ENCODE measurements around the gene SMIM43. TPM values are rescaled to one million over a fixed set of nuclear protein-coding genes. Genes with fewer than 3 reads are reported as not detected.
"Not testable (repeated sequence)": the region's sequence is repeated elsewhere in the genome, so short reads cannot be mapped to it uniquely, and the experiment has no call there.

The SMIM43 gene
- total and polyA plus RNA-seq, 5 donors from 2014 or later = 0.14 to 1.8 (median 0.56) TPM; not detected in 2

GRCh38 chr4:121767166-121767565, 2.2 kb upstream of the SMIM43 start:
- H3K27me3 Mint-ChIP-seq = peaks cover 65% of the 10 kb centered on the region
- Histone ChIP-seq H3K4me3 (ENCODE audit: low read depth, low read length) (no peak overlapping the region), H3K9me3 (ENCODE audit: control insufficient read depth in 2 of 2, low read length in 2 of 2) (no peaks in the 10 kb centered on the region), H3K36me3 (ENCODE audit: control insufficient read depth, insufficient read depth, low read length) (no peaks in the 10 kb centered on the region), H3K27me3 (ENCODE audit: control insufficient read depth, insufficient read depth, low read length) (peaks cover 43% of the 10 kb centered on the region), H3K4me1 (ENCODE audit: control insufficient read depth, insufficient read depth, low read length, poor library complexity, severe bottlenecking) (peaks cover 9% of the 10 kb centered on the region), H3K27ac (ENCODE audit: insufficient read depth, low read length, poor library complexity, severe bottlenecking) (no peak overlapping the region)
- no peak overlapping the region for H3K27ac Mint-ChIP-seq
- peaks cover 0 to 2% (median 0%) of the 10 kb centered on the region in 7 donors for H3K9me3 Mint-ChIP-seq
- peaks cover 0 to 11% (median 5%) of the 10 kb centered on the region in 4 donors for H3K4me1 Mint-ChIP-seq
- no peak overlapping the region for H3K4me3 Mint-ChIP-seq
- no peaks in the 10 kb centered on the region for H3K36me3 Mint-ChIP-seq
- no peak for ATAC-seq (ENCODE audit: low read depth in 2 of 2)
- DNase-seq = no peak

- H3K27me3 ChIP-seq (ENCODE audit: control insufficient read depth, insufficient read depth, low read length) = peaks cover 46% of the 10 kb centered on the region
- H3K4me1 Mint-ChIP-seq = peaks cover 0 to 11% (median 5%) of the 10 kb centered on the region in 4 donors
Measured at GRCh38 chr4:121765971-121766538, 1.1 kb upstream of the SMIM43 start.

DNA sequence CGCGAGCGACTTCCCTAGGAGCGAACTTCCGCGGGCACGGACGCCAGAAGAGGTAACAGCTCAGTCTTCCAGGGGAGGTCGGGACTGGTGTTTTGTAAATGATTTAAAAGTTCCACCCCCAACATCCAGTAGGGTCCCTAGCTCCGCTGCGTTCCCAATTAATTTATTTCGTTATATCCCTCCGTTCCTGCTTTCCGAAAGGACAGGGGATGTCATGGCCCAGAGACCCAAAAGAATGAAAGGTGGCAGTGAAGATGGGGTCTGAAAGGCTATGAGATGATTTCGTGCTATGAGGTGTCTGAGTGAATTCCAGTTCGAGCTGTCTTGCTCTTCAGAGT, 373 bp upstream of the SMIM43 start:
- H3K36me3 ChIP-seq (ENCODE audit: control insufficient read depth, insufficient read depth, low read length) = no peaks in the 10 kb centered on the region
- DNase-seq (no peak), ATAC-seq (ENCODE audit: low read depth in 2 of 2) (no peak)
- H3K27ac ChIP-seq (ENCODE audit: insufficient read depth, low read length, poor library complexity, severe bottlenecking) = no peak overlapping the region
- peaks cover 42% of the 10 kb centered on the region for H3K27me3 ChIP-seq (ENCODE audit: control insufficient read depth, insufficient read depth, low read length)
- Mint-ChIP-seq H3K4me1 (peaks cover 0 to 11% (median 5%) of the 10 kb centered on the region in 4 donors), H3K27ac (no peak overlapping the region), H3K27me3 (peaks cover 71% of the 10 kb centered on the region), H3K4me3 (peak overlapping the region in 3 of 4 donors; percentile 3 to 57 (median 54)), H3K9me3 (peaks cover 0 to 4% (median 0%) of the 10 kb centered on the region in 7 donors), H3K36me3 (no peaks in the 10 kb centered on the region)
- no peak overlapping the region for H3K4me3 ChIP-seq (ENCODE audit: low read depth, low read length)
- no peaks in the 10 kb centered on the region for H3K9me3 ChIP-seq (ENCODE audit: control insufficient read depth in 2 of 2, low read length in 2 of 2)
- peaks cover 9% of the 10 kb centered on the region for H3K4me1 ChIP-seq (ENCODE audit: control insufficient read depth, insufficient read depth, low read length, poor library complexity, severe bottlenecking)

More at GRCh38 chr4:121765971-121766538, 1.1 kb upstream of the SMIM43 start:
- H3K4me3 ChIP-seq (ENCODE audit: low read depth, low read length) = no peak overlapping the region
- peaks cover 67% of the 10 kb centered on the region for H3K27me3 Mint-ChIP-seq
- peaks cover 0 to 2% (median 0%) of the 10 kb centered on the region in 7 donors for H3K9me3 Mint-ChIP-seq
- no peaks in the 10 kb centered on the region for H3K36me3 ChIP-seq (ENCODE audit: control insufficient read depth, insufficient read depth, low read length)
- H3K9me3 ChIP-seq (ENCODE audit: control insufficient read depth in 2 of 2, low read length in 2 of 2) = no peaks in the 10 kb centered on the region
- H3K27ac ChIP-seq (ENCODE audit: insufficient read depth, low read length, poor library complexity, severe bottlenecking) = no peak overlapping the region
- DNase-seq (no peak), ATAC-seq (ENCODE audit: low read depth in 2 of 2) (no peak)
- no peak overlapping the region for H3K27ac Mint-ChIP-seq
- no peaks in the 10 kb centered on the region for H3K36me3 Mint-ChIP-seq
- peaks cover 9% of the 10 kb centered on the region for H3K4me1 ChIP-seq (ENCODE audit: control insufficient read depth, insufficient read depth, low read length, poor library complexity, severe bottlenecking)
- H3K4me3 Mint-ChIP-seq = no peak overlapping the region

GRCh38 chr4:121764303-121764701, 662 bp downstream of the SMIM43 start:
- Mint-ChIP-seq H3K4me1 (peaks cover 0 to 11% (median 5%) of the 10 kb centered on the region in 4 donors), H3K36me3 (no peaks in the 10 kb centered on the region), H3K9me3 (peaks cover 0 to 5% (median 0%) of the 10 kb centered on the region in 7 donors), H3K27me3 (peaks cover 73% of the 10 kb centered on the region), H3K4me3 (peak overlapping the region in 1 of 4 donors; percentile 29), H3K27ac (no peak overlapping the region)
- H3K27me3 ChIP-seq (ENCODE audit: control insufficient read depth, insufficient read depth, low read length) = peaks cover 42% of the 10 kb centered on the region
- H3K4me1 ChIP-seq (ENCODE audit: control insufficient read depth, insufficient read depth, low read length, poor library complexity, severe bottlenecking) = peaks cover 9% of the 10 kb centered on the region
- no peak overlapping the region for H3K4me3 ChIP-seq (ENCODE audit: low read depth, low read length)
- no peaks in the 10 kb centered on the region for H3K36me3 ChIP-seq (ENCODE audit: control insufficient read depth, insufficient read depth, low read length)
- no peaks in the 10 kb centered on the region for H3K9me3 ChIP-seq (ENCODE audit: control insufficient read depth in 2 of 2, low read length in 2 of 2)
- ATAC-seq (ENCODE audit: low read depth in 2 of 2) = no peak
- no peak for DNase-seq
- no peak overlapping the region for H3K27ac ChIP-seq (ENCODE audit: insufficient read depth, low read length, poor library complexity, severe bottlenecking)

GRCh38 chr4:121760205-121760604, 4.8 kb downstream of the SMIM43 start:
- Mint-ChIP-seq H3K4me3 (no peak overlapping the region), H3K27ac (no peak overlapping the region), H3K9me3 (peaks cover 0 to 6% (median 2%) of the 10 kb centered on the region in 7 donors), H3K4me1 (peaks cover 0 to 14% (median 5%) of the 10 kb centered on the region in 4 donors), H3K36me3 (no peaks in the 10 kb centered on the region), H3K27me3 (peaks cover 56% of the 10 kb centered on the region)
- Histone ChIP-seq H3K4me1 (ENCODE audit: control insufficient read depth, insufficient read depth, low read length, poor library complexity, severe bottlenecking) (peaks cover 7% of the 10 kb centered on the region), H3K4me3 (ENCODE audit: low read depth, low read length) (no peak overlapping the region), H3K27ac (ENCODE audit: insufficient read depth, low read length, poor library complexity, severe bottlenecking) (no peak overlapping the region), H3K36me3 (ENCODE audit: control insufficient read depth, insufficient read depth, low read length) (no peaks in the 10 kb centered on the region), H3K27me3 (ENCODE audit: control insufficient read depth, insufficient read depth, low read length) (peaks cover 38% of the 10 kb centered on the region), H3K9me3 (ENCODE audit: control insufficient read depth in 2 of 2, low read length in 2 of 2) (no peaks in the 10 kb centered on the region)
- no peak for ATAC-seq (ENCODE audit: low read depth in 2 of 2)
- no peak for DNase-seq

- no peak overlapping the region for H3K4me3 ChIP-seq (ENCODE audit: low read depth, low read length)
- no peaks in the 10 kb centered on the region for H3K9me3 ChIP-seq (ENCODE audit: control insufficient read depth in 2 of 2, low read length in 2 of 2)
- no peaks in the 10 kb centered on the region for H3K4me1 ChIP-seq (ENCODE audit: control insufficient read depth, insufficient read depth, low read length, poor library complexity, severe bottlenecking)
- H3K27me3 ChIP-seq (ENCODE audit: control insufficient read depth, insufficient read depth, low read length) = peaks cover 35% of the 10 kb centered on the region
- H3K4me1 Mint-ChIP-seq = peaks cover 0 to 19% (median 2%) of the 10 kb centered on the region in 4 donors
- H3K36me3 ChIP-seq (ENCODE audit: control insufficient read depth, insufficient read depth, low read length) = no peaks in the 10 kb centered on the region
- no peak for DNase-seq
- no peak overlapping the region for H3K27ac ChIP-seq (ENCODE audit: insufficient read depth, low read length, poor library complexity, severe bottlenecking)
- no peak overlapping the region for H3K27ac Mint-ChIP-seq
- ATAC-seq (ENCODE audit: low read depth in 2 of 2) = no peak
- peaks cover 53% of the 10 kb centered on the region for H3K27me3 Mint-ChIP-seq
- H3K9me3 Mint-ChIP-seq = peaks cover 0 to 5% (median 3%) of the 10 kb centered on the region in 7 donors
- no peaks in the 10 kb centered on the region for H3K36me3 Mint-ChIP-seq
- no peak overlapping the region for H3K4me3 Mint-ChIP-seq
Measured at GRCh38 chr4:121758925-121759568, 5.9 kb downstream of the SMIM43 start.

- peaks cover 53% of the 10 kb centered on the region for H3K27me3 Mint-ChIP-seq
- not testable (repeated sequence) for H3K9me3 ChIP-seq (ENCODE audit: control insufficient read depth in 2 of 2, low read length in 2 of 2)
Measured at GRCh38 chr4:121752142-121752541, 12.8 kb downstream of the SMIM43 start.

GRCh38 chr4:121749225-121749624, 15.7 kb downstream of the SMIM43 start:
- Histone ChIP-seq H3K36me3 (ENCODE audit: control insufficient read depth, insufficient read depth, low read length) (no peaks in the 10 kb centered on the region), H3K4me1 (ENCODE audit: control insufficient read depth, insufficient read depth, low read length, poor library complexity, severe bottlenecking) (no peaks in the 10 kb centered on the region), H3K27me3 (ENCODE audit: control insufficient read depth, insufficient read depth, low read length) (peaks cover 8% of the 10 kb centered on the region), H3K27ac (ENCODE audit: insufficient read depth, low read length, poor library complexity, severe bottlenecking) (no peak overlapping the region), H3K9me3 (ENCODE audit: control insufficient read depth in 2 of 2, low read length in 2 of 2) (no peaks in the 10 kb centered on the region), H3K4me3 (ENCODE audit: low read depth, low read length) (no peak overlapping the region)
- H3K36me3 Mint-ChIP-seq = no peaks in the 10 kb centered on the region
- peaks cover 0 to 4% (median 0%) of the 10 kb centered on the region in 7 donors for H3K9me3 Mint-ChIP-seq
- H3K27ac Mint-ChIP-seq = no peak overlapping the region
- peaks cover 44% of the 10 kb centered on the region for H3K27me3 Mint-ChIP-seq
- no peaks in the 10 kb centered on the region for H3K4me1 Mint-ChIP-seq
- no peak overlapping the region for H3K4me3 Mint-ChIP-seq
- no peak for ATAC-seq (ENCODE audit: low read depth in 2 of 2)
- DNase-seq = no peak

More at GRCh38 chr4:121752142-121752541, 12.8 kb downstream of the SMIM43 start:
- H3K27me3 ChIP-seq (ENCODE audit: control insufficient read depth, insufficient read depth, low read length); DNase-seq; H3K4me3 ChIP-seq (ENCODE audit: low read depth, low read length); H3K36me3 Mint-ChIP-seq; H3K4me1 ChIP-seq (ENCODE audit: control insufficient read depth, insufficient read depth, low read length, poor library complexity, severe bottlenecking); H3K27ac Mint-ChIP-seq; H3K36me3 ChIP-seq (ENCODE audit: control insufficient read depth, insufficient read depth, low read length); ATAC-seq (ENCODE audit: low read depth in 2 of 2); H3K4me3 Mint-ChIP-seq; H3K27ac ChIP-seq (ENCODE audit: insufficient read depth, low read length, poor library complexity, severe bottlenecking); H3K9me3 Mint-ChIP-seq: not testable (repeated sequence)
- peaks cover 0 to 14% (median 0%) of the 10 kb centered on the region in 4 donors for H3K4me1 Mint-ChIP-seq

Data from CD4-positive, CD25-positive, alpha-beta regulatory T cell (primary cell).